K562 (cell line): ENCODE data around the gene SUPT5H. TPM values are rescaled to one million over a fixed set of nuclear protein-coding genes. Genes with fewer than 3 reads are reported as not detected.

Source experiments
- CBFA2T2 ChIP-seq: fragments of 450-650 bp; conservative IDR thresholded peaks from 2 replicates; pipeline ENCODE4 v1.6.1; 2017; ENCODE audit warnings: mild to moderate bottlenecking
- CHD4 ChIP-seq: fragments of 200-600 bp; sonication (generic); IDR thresholded peaks from 3 replicates; pipeline ENCODE4 v1.6.1; 2012; ENCODE audit warnings: low read depth, mild to moderate bottlenecking, mixed read lengths, low read length, inconsistent platforms; ENCODE audit not compliant: insufficient read depth, insufficient replicate concordance, poor library complexity, severe bottlenecking
- HEY1 ChIP-seq: fragments of 250-450 bp; sonication (Bioruptor Pico); IDR thresholded peaks from 2 replicates; pipeline ENCODE4 v1.5.0; 2020; ENCODE audit warnings: mild to moderate bottlenecking, moderate library complexity, borderline replicate concordance
- KLF16 ChIP-seq: IDR thresholded peaks from 2 replicates; pipeline ENCODE4 v1.6.1; 2016; ENCODE audit warnings: antibody characterized with exemption
- MAFG ChIP-seq: fragments of 450-650 bp; conservative IDR thresholded peaks from 2 replicates; pipeline ENCODE4 v1.6.1; 2016; ENCODE audit warnings: missing genetic modification characterization, missing compliant biosample characterization
- MCM2 ChIP-seq: fragments of 450-650 bp; IDR thresholded peaks from 2 replicates; pipeline ENCODE4 v1.6.1; 2017; ENCODE audit warnings: low read depth, mild to moderate bottlenecking
- MEF2A ChIP-seq: IDR thresholded peaks from 2 replicates; pipeline ENCODE4 v1.6.1; 2011; ENCODE audit warnings: low read depth, mild to moderate bottlenecking, low read length, moderate library complexity; ENCODE audit not compliant: control insufficient read depth
- PTBP1 ChIP-seq: fragments of 200-400 bp; formaldehyde crosslinking; IDR thresholded peaks from 2 replicates; pipeline ENCODE4 v1.6.1; 2017; ENCODE audit warnings: low read depth, low read length
- SRF ChIP-seq, 2 experiments: fragments of 250-450, 450-650 bp in 1 of 2; sonication (Bioruptor Pico) in 1 of 2; sonication (generic) in 1 of 2; formaldehyde crosslinking; IDR thresholded peaks; 2 replicates each; pipeline versions ENCODE4 v1.5.0 to v1.5.1; 2020 to 2022; ENCODE audit warnings: mild to moderate bottlenecking in 1 of 2, missing genetic modification reagents in 1 of 2
- TSHZ1 ChIP-seq: fragments of 250-450 bp; sonication (Bioruptor Pico); IDR thresholded peaks from 2 replicates; pipeline ENCODE4 v1.4.0; 2020; ENCODE audit warnings: mild to moderate bottlenecking, moderate library complexity
- ZBTB1 ChIP-seq: sonication (generic); formaldehyde crosslinking; IDR thresholded peaks from 2 replicates; pipeline ENCODE4 v1.8.1; 2023; ENCODE audit warnings: missing genetic modification reagents, low read depth, mild to moderate bottlenecking, borderline replicate concordance
- ZNF316 ChIP-seq: fragments of 450-650 bp; IDR thresholded peaks from 2 replicates; pipeline ENCODE4 v1.6.1; 2016
- ZNF584 ChIP-seq: fragments of 200-800 bp; sonication (Bioruptor generic); IDR thresholded peaks from 2 replicates; pipeline ENCODE4 v1.6.1; 2016; ENCODE audit warnings: low read depth, mild to moderate bottlenecking, missing genetic modification characterization, missing compliant biosample characterization
- polyA plus RNA-seq, 8 experiments: library from polyadenylated mRNA; depleted of rRNA in 4 of 8; stranded (reverse) in 5 of 8; unstranded in 3 of 8; fragments of >200 nt; fragmentation: Nextera tagmentation in 2 of 8; fragmentation: Illumina TruSeq in 1 of 8; extraction: Ambion mirVana in 2 of 8; extraction: Trizol in 1 of 8; gene quantifications; 2 replicates each; pipeline versions ENCODE4 v1.2.1 to v1.2.3, GENCODE V29; 2011 to 2014; ENCODE audit warnings: inconsistent platforms in 1 of 8, missing spikeins in 1 of 8
- total RNA-seq, 7 experiments: library from RNA; depleted of rRNA in 6 of 7; stranded (reverse); fragments of >200 nt in 6 of 7; fragmentation: Illumina TruSeq in 2 of 7; extraction: Trizol in 2 of 7; gene quantifications; 2 replicates each; pipeline versions ENCODE4 v1.2.1 to v1.2.3, GENCODE V29; 2011 to 2021; ENCODE audit warnings: low replicate concordance in 1 of 7
- TF ChIP-seq, protein P1 (sequence below): fragments of 450-650 bp; IDR thresholded peaks from 2 replicates; pipeline ENCODE4 v1.6.1; 2016; ENCODE audit warnings: low read depth

Gene SUPT5H
- total and polyA plus RNA-seq, 9 of the 15 experiments (the other 6 are each of a cell fraction or from before 2014, with no cell fraction given): 13.3 to 85.9 (median 35.9) TPM

DNA sequence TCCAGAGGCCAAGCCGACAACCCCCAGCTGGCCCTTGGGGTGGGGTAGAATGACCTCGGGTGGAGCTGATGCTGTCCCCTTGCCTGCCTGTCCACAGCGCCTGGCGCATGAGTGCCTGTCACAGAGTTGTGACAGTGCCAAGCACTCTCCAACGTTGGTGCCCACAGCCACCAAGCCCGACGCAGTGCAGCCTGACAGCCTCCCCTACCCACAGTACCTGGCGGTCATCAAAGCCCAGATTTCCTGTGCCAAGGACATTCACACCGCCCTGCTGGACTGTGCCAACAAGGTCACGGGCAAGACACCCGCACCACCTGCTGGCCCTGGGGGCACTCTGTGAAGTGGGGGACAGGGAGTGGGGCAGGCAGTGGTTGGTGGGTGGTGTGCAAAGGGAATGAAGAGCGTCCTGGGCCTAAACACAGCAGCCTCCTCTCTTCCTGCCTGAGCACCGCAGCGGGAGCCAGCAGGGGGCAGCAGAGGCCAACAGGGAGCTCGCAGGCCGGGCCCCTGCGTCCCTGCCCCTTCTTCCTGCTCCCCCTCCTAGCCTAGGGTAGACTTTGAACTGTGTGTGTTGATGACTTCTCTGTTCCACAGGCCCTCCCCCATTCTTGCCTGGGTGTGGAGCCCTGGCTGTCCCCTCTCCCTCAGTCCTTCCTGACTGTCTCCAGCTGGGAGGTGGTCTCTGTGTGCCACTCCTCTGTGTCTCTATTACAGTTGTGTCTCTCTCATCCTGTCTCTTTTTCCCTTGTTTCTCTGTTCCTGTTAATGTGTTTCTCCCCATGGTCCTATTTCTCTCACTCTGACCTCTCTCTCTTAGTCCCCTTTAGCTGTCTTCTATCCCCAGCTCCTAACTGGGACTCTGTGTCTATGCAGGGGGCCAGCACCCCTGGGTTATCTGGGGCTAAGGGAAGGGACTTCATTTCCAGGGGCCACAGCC, 47.8 kb upstream of the SUPT5H start (continued):
- TF ChIP-seq CHD4 (no peak), MEF2A (no peak), MCM2 (no peak), SRF (CRISPR knock-in tag; IDR thresholded peaks at IDR 0.05) (no peak), PTBP1 (no peak), HEY1 (no peak), ZNF584 (CRISPR knock-in tag) (no peak), ZBTB1 (no peak; the same call in 1 of the 2 replicates), TSHZ1 (CRISPR knock-in tag) (no peak), ZNF316 (no peak), CBFA2T2 (no peak), KLF16 (no peak), MAFG (tag) (no peak)
- TF ChIP-seq, protein P1, sequence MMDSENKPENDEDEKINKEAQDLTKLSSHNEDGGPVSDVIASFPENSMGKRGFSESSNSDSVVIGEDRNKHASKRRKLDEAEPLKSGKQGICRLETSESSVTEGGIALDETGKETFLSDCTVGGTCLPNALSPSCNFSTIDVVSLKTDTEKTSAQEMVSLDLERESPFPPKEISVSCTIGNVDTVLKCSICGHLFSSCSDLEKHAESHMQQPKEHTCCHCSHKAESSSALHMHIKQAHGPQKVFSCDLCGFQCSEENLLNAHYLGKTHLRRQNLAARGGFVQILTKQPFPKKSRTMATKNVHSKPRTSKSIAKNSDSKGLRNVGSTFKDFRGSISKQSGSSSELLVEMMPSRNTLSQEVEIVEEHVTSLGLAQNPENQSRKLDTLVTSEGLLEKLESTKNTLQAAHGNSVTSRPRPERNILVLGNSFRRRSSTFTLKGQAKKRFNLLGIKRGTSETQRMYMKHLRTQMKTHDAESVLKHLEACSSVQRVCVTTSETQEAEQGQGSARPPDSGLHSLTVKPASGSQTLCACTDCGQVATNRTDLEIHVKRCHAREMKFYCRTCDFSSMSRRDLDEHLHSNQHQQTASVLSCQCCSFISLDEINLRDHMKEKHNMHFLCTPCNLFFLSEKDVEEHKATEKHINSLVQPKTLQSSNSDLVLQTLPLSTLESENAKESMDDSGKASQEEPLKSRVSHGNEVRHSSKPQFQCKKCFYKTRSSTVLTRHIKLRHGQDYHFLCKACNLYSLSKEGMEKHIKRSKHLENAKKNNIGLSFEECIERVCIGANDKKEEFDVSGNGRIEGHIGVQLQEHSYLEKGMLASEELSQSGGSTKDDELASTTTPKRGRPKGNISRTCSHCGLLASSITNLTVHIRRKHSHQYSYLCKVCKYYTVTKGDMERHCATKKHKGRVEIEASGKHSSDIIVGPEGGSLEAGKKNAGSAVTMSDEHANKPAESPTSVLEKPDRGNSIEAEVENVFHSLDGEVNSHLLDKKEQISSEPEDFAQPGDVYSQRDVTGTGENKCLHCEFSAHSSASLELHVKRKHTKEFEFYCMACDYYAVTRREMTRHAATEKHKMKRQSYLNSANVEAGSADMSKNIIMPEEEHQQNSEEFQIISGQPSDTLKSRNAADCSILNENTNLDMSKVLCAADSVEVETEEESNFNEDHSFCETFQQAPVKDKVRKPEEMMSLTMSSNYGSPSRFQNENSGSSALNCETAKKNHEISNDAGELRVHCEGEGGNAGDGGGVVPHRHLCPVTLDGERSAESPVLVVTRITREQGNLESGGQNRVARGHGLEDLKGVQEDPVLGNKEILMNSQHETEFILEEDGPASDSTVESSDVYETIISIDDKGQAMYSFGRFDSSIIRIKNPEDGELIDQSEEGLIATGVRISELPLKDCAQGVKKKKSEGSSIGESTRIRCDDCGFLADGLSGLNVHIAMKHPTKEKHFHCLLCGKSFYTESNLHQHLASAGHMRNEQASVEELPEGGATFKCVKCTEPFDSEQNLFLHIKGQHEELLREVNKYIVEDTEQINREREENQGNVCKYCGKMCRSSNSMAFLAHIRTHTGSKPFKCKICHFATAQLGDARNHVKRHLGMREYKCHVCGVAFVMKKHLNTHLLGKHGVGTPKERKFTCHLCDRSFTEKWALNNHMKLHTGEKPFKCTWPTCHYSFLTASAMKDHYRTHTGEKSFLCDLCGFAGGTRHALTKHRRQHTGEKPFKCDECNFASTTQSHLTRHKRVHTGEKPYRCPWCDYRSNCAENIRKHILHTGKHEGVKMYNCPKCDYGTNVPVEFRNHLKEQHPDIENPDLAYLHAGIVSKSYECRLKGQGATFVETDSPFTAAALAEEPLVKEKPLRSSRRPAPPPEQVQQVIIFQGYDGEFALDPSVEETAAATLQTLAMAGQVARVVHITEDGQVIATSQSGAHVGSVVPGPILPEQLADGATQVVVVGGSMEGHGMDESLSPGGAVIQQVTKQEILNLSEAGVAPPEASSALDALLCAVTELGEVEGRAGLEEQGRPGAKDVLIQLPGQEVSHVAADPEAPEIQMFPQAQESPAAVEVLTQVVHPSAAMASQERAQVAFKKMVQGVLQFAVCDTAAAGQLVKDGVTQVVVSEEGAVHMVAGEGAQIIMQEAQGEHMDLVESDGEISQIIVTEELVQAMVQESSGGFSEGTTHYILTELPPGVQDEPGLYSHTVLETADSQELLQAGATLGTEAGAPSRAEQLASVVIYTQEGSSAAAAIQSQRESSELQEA: no peak
